Left cardiac atrium (tissue), 4 donors: ENCODE measurements around the gene ANKMY2. TPM values are rescaled to one million over a fixed set of nuclear protein-coding genes. Genes with fewer than 3 reads are reported as not detected.
A peak's percentile ranks its signal among the peaks of the same experiment; 100 is the strongest.
"Not testable (repeated sequence)": the region's sequence is repeated elsewhere in the genome, so short reads cannot be mapped to it uniquely, and the experiment has no call there.

Source experiments
- ATAC-seq, 2 donors: fragments of 200-7000 bp; cut with Tn5 transposase; one replicate each; pipeline ENCODE4 v1.9.1; 2020; ENCODE audit warnings: mild to moderate bottlenecking in 2 of 2, moderate library complexity in 2 of 2
- DNase-seq: peaks from one replicate; pipeline ENCODE4 v3.0.0-alpha.2; 2020
- intact Hi-C, 2 donors: fragments of 100-400 bp; cut with DNase I; formaldehyde crosslinking; loops; one replicate each; pipeline versions ENCODE4 v1.14.1 to v1.15.1; 2022 to 2023
- total RNA-seq, 2 donors: library from RNA; stranded (reverse); fragmentation: NEBNext Ultra II Directional; extraction: Animal tissue kit (Norgen Biotek cat#: 25700); gene quantifications; one replicate each; pipeline ENCODE4 v1.2.1, GENCODE V29; 2021
- donor health status: DM: no; HTN: yes; CAD: no.
- donor health status: DM: no; HTN: yes; CAD: no; lungs with severe emphysema.
- donor health status: DM: yes; HTN: yes; CAD: no.
- donor health status: Dilated cardiomyopathy.

ANKMY2 gene
- total RNA-seq, 2 donors from 2014 or later: 25.1 to 28.6 TPM

DNA sequence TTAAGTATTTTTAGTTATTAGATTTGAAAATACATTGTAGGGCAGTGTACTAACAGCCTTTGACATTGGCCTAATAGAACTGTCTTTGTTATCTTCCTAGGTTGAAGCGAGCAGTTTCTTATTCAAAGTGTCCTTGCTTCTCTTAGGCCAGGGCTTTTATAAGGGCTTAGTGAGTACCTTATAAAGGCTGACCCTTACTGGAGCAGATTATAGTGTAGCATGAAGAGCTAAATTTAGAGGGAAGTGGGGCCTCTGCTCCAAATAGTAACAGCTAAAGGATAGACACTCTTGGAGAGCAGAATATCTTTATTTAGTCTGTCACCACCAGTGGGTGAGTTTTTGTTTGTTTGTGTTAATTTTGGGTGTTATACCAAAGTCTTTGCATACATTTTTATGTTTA, 16.4 kb upstream of the ANKMY2 start:
- DNase-seq: no peak
- ATAC-seq: peak; percentile 90 to 93
- intact Hi-C loops: no loop called here

DNA sequence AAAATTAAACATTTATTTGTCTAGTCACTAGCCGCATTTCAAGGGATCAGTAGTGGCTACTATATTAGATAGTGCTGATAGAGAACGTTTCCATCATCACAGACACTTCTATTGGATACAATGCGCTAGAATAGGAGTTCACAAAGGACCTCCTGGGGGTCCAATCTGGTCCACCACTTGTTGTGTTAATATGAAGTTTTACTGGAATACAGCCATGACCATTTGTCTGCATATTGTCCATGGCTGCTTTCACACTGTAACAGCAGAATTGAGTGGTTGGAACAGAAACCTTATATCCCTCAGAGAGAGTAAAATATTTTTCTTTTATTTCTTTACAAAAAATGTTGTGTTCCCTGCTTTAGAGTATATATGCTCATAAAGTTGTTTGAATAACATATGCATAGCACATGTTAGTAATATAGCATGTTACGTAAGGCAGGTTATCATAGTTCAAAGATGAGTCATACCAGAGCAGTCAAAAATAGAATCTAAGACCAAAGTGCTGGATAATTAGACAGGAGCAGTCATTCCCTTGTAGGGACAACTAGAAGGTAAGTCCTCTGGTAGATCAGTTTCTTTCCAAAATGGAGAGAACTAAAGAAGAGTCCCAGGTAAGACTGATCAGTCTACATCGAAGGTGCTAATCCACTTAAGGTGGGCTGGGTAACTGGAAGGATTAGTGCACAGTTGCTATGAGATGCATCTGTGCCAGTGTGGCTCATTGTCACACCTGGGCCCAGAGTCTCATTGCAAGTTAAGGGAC, 15.3 kb upstream of the ANKMY2 start:
- intact Hi-C loops: no loop called here
- no peak for DNase-seq
- ATAC-seq: peak; percentile 75 to 81

DNA sequence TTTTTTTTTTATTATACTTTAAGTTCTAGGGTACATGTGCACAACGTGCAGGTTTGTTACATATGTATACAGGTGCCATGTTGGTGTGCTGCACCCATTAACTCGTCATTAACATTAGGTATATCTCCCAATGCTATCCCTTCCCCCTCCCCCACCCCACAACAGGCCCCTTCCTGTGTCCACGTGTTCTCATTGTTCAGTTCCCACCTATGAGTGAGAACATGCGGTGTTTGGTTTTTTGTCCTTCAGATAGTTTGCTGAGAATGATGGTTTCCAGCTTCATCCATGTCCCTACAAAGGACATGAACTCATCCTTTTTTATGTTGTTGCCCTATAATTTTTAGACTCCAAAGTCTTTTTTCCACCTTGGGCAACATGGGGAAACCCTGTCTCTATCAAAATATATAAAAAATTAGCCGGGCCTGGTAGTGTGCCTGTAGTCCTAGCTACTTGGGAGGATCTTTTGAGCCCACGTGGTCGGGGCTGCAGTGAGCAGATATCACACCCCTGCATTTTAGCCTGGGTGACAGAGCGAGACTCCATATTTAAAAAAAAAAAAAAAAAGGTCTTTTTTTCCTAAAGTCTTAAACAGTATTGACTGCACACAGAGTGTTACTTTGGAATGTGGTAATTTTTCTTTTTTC, 14.4 kb upstream of the ANKMY2 start:
- not testable (repeated sequence) for ATAC-seq

DNA sequence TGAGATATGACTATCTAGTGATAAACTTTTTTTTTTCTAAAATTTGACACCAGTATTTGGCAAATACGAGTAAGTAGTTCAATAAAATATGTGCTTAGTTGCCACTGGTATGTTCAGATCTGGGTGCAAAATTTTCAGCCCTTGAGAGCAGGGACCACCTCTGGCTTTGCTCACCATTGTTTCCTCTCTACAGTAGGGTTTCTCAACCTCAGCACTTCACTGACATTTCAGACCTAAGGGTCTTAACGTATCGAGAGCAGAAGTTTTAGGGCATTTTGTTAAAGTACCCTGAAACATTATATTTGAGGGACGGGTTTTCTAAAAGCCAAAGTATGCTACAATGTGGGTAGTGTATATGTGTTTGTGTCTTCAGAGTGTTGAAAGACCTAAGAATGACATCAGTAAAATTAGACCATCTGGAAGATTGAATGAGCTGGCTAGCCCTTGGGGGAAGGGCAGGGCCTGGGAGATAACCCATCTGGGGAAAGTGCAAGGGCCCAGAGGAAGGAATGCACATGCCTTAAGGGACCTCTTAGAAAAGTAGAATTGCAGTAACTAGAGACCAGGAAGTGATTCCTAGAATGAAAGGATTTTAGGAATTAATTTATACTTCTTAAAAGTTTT, 12.2 kb upstream of the ANKMY2 start:
- peak; percentile 47 for DNase-seq
- ATAC-seq: peak in 1 of 2 donors; percentile 68
- intact Hi-C loops: no loop called here

More for the DNA sequence above, 14.4 kb upstream of the ANKMY2 start:
- DNase-seq, intact Hi-C loops: not testable (repeated sequence)

DNA sequence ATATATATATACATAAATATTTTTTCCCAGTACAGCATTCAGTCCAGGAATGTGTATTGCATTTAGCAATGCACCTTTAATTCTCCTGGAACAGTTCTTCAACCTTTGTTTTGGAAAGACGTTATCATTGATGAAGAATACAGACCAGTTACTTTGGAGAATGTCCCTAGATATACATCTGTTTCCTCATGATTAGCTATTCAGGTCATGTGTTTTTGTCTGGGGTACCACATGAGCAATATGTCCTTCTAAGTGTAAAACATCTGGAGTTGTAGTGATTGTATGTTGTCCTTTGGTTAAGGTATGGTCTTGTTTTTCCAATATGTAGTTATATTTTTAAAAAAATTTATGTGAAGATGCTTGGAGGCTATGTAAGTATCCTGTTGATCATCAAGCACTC, 10.6 kb upstream of the ANKMY2 start:
- no peak for ATAC-seq
- no peak for DNase-seq
- intact Hi-C loops: no loop called here

DNA sequence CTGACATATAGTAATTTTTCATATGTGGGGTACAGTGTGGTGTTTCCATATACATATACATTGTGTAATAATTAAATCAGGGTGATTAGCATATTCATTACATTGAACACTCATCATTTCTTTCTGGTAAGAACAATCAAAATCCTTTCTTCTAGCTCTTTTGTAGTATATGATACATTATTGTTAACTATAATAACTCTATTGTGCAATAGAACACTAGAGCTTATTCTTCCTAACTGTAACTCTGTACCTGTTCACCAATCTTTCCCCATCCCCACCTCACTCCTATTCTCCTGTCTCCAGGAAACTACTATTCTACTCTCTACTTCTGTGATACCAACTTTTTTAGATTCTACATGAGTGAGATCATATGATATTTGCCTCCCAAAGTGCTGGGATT, 9.8 kb upstream of the ANKMY2 start:
- ATAC-seq (no peak), DNase-seq (no peak)
- intact Hi-C loops: no loop called here

DNA sequence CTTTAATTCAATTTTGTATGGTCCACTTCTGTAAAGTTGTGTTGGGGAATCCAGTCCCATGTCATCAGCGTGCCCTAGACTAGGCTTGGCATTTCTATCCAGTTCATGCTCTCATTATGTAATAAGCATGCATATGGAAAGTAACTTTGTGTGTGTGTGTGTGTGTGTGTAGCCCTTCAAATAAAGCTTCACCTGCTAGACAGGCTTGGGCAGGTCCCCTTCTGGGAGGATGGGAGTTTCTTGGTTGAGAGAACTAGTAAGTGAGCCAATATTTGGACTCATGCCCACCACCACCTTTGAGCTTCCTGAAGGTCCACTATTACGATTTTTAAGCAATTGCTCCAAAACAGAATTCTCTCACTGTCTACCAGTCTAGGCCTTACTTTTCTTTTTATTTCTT, 7.3 kb upstream of the ANKMY2 start:
- intact Hi-C loops: no loop called here
- no peak for ATAC-seq
- no peak for DNase-seq

DNA sequence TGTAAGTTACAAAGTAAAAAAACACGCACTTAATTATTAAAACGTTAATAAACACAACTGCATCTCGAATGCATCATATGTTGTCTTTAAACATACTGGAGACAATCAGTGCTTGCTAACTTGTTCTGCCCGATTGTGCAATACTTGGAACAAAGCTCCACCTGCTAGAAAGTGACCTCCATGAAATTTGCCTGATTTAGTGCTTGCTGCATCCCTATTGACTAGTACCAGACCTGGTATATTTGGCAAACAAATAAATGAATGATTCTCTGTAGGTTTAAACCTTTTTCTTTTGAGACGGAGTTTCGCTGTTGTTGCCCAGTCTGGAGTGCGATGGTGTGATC, 6.7 kb upstream of the ANKMY2 start:
- ATAC-seq (peak; percentile 27 to 30), DNase-seq (no peak)
- intact Hi-C loops: no loop called here

DNA sequence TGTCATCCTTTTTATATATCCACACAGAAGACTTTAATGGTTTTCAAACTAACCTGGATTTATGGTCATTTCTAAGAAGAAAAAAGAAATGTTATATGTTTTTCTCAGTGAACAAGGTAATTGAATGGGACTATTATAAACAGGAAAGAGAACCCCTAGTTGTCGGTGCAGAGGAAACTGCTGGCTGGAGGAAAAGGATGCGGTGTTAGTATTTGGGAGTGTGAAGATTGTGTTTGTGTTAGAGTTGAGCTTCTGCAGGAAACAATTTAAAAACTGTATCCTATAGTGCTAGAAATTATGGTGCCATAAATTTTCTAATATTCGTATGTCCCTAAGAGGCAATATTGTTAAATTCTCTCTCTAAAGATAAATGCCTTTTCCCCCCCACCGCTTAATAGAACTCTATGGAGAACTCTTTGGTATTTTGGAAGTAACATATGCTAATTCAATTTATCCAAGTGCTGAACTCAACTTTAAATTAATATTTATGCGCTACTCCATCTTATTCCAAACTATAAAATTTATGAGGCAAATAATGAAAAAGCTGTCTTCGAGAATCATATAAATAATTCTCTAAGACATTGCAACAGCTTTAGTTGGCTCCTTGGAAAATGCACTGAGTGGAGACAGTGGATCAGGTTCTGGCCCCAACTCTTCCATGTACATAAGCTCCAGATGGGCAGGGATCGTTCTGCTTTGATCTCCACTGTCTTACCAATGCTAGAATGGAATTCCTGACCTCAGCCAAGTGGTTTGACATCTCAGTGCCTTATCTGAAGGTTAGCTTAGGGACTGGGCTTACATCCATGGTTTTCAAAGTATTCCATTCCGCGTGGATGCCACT, 6.1 kb upstream of the ANKMY2 start:
- ATAC-seq (peak; percentile 47 to 54), DNase-seq (no peak)
- intact Hi-C loops: no loop called here

DNA sequence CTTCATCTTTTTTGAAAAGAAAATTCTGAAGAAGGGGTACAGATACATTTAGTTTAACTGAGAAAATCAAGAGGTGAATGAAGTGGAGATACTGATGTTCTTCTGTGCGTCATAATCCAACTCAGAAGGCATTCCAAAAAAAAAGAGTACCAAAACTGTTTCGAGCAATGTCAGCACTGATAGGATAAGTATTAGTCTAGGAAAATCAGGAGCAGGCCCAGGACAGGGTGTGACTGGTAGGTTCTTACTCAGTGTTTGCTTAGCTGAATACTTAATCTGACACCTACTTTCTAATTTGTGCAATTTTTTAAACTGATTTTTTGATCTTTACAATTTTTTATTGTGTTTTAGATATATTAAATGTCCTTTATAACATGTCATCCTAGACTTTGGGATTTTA, 4.7 kb upstream of the ANKMY2 start:
- DNase-seq: no peak

DNA sequence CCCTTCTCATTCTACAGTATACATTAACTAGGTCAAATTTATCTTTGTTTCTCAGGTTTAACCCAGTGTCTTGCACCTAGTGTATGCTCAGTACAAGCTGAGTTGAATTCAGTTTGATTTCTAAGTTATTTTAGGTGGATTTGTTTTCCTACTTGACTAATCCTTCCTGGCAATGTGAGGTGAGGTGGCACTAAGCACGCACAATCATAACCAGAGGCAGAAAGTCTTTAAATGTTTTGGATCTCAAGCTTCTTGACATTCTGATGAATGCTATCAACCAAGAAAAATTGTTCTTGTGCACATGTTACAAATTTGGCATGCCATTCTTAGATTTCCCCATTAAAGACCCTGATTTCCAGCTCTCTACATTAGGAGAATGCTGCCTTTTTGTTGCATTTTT, 3.6 kb upstream of the ANKMY2 start:
- DNase-seq (no peak), ATAC-seq (no peak)
- intact Hi-C loops: no loop called here

More for the DNA sequence above, 4.7 kb upstream of the ANKMY2 start:
- intact Hi-C loops: no loop called here
- ATAC-seq: no peak

DNA sequence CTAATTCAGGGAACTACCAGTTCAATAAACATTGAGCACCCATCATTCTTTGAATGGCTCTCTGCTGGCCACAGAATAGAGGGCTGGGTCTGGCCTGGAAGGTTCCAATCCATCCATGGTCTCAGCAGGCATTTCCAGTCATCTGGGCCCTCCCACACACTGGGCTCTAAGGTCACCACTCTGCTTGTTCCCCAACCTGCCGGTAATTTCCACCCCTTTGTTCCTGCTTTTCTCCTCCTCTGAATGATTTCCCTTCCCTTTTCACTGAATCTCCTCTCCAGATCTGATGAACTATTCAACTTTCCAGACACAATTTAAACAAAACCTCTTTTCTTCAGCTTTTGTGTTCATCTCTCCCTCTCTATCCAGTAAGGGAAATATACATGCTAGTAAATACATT, 3.0 kb upstream of the ANKMY2 start:
- intact Hi-C loops: no loop called here
- ATAC-seq: no peak
- no peak for DNase-seq

DNA sequence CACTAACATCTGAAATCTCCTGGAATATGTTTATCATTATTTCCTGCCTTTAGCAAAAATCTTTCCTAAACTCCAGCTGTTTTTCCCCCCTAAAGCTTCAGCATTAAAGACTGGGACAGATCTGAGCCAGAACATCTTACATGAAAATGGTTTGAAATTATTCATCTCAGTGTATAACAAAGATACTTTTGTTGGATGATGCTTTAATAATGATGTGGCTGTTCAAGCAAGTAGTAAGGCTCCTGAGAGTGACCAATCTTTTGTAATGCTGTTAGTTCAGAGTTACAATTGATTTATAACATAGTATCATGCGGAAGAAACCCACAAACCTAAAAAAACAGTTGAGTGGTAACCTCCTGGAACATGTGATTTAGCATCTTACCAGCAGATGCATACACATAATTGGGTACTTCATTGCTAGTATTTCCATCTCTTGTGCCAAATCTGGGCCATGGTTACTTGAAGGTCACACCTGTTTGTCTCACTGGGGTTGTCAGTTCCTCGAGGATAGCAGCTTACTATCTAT, 1.9 kb upstream of the ANKMY2 start:
- no peak for ATAC-seq
- DNase-seq: no peak
- intact Hi-C loops: no loop called here

DNA sequence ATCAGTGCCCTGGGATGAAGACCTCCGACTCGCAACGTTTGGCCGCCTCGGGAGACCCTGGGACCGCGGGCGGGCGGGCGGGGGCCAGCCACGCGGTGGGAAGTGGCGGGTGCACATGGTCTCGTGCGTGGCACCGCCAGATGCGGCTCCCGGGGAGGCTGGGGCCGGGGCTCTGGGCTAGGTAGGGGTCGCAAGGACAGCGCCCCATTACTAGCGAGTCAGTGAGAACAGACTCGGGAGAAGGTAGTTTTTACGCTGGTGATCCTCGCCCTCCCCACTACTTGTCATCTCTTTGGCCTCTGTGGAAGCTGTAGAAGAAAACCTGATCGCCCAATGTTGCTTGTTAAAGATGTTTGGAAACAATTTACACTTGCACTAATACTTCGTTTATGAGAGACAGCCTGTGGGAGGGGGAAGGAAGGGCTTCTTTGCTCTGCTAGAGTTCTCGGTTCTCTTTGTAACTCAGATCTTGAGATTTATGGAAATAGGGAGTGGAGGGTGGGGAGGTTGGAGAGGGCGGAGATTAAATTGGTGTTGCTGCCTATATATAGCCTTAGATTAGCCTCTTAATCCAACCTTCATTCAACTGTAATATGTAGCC, 1.0 kb upstream of the ANKMY2 start:
- intact Hi-C loops: no loop called here

DNA sequence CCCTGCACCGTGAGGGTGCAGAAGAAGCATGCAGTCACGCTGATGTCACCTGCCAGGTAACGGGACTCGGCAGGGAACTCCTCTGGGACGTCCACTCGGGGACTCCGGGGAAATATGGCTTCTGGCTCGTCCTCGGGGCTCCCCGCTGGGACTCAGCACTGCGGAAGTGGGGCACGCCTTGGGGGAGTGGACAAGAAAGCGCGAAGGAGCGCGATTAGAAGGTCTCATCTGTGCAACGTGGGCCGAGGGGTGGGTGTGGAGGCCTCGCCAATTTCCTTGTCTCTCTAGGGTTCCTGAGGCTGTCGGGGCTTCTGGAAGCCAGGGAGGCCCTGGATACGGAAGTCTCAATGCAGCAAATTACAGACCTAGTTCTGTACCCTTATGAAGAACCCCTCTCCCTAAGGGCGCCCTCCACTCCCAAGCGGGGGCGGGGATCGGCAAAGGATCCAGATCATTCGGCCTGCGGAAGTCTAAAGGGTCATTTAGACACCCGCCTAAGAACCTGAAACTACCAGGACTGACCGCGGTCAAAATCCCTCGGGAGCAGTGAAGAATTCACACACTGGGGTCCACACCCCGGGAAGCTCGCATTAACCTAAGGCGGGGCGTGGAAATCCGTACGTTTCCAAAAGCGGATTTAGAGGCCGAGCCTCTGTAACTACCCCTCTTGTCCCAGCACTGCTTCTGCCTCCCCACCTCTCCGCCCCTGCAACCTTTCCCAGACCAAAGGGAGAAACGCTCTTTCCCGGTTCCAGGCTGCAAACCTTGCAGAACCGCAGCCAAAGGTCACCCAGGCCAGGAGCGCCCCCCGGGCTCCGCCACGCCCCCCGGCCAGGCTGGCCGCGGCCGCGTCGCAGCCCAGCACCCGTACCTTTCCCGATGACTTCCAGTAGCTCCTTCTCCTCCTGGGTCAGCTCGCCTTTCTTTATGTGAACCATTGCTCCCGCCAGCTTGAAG, 640 bp downstream of the ANKMY2 start:
- peak; percentile 24 to 50 for ATAC-seq
- DNase-seq: peak; percentile 55
- intact Hi-C loops: no loop called here

More for the DNA sequence above, 1.0 kb upstream of the ANKMY2 start:
- ATAC-seq: peak; percentile 6 to 24
- DNase-seq: peak; percentile 38

DNA sequence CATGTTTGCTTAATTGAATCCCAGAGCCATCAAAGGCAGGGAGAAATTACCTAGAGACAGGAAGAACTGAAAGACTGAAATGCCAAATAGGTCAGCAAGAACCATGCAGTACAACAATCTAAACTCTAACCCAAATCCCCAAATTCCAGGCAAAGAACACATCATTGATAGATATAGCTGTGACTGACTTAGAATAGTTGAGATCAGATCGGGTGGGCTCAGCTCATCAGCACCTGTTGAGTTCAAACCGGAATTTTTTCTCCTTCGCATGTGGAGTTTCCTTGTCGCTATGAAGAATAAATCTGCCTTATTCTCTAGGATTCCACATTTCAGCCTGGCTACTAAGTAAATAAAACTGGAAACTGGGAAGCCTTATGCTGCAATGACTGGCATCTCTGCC, 1.4 kb downstream of the ANKMY2 start:
- DNase-seq: no peak
- ATAC-seq: no peak
- intact Hi-C loops: no loop called here

DNA sequence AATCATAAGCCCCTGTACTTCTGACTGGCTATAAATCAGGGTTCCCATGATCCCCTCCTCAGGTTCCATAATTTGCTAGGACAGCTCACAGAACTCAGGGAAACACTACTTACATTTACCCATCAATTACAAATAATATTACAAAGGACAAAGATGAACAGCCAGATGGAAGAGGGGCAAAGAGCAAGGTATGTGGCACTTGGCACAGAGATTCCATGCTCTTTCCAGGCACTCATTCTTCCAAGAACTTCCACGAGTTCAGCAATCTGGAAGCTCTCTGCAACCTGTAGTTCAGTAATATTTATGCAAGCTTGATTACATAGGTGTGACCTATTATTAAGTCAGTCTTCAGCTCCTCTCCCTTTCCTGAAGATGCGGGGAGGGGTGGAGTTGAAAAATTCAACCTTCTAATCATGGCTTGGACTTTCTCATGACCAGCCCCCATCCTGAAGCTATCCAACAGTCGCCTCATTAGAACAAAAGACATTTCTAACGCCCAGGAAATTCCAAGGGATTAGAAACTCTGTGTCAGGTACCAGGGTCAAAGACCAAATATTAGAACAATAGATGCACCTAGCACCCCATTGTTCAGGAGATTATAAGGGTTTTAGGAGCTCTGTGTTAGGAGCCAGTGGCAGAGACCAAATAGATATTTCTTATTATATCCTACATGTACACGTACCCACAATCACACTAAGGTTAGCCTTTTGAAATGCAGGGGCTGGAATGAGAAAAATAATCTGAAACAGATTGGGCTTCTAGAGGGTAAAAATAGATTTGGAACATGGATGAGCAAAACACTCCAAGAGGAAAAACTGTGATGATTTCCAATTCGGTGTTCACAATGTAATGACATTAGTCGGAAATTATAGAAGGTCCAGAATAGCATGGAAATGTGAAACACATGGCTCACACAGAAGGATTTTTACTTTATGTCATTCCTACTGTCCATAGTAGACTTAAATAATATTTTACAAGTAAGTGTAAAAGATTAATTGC, 7.0 kb downstream of the ANKMY2 start:
- DNase-seq: no peak
- ATAC-seq: no peak
- intact Hi-C loops: no loop called here
